Pancreas (tissue), 10 donors: ENCODE results near the gene TTLL1. TPM values are rescaled to one million over a fixed set of nuclear protein-coding genes. Genes with fewer than 3 reads are reported as not detected.
"Not testable (repeated sequence)": the region's sequence is repeated elsewhere in the genome, so short reads cannot be mapped to it uniquely, and the experiment has no call there.

Experiments used
- ATAC-seq, 4 donors: fragments of 200-7000 bp; cut with Tn5 transposase; one replicate each; pipeline versions ENCODE4 v1.8.0 to v1.9.1; 2020; ENCODE audit warnings: mild to moderate bottlenecking in 4 of 4, moderate library complexity in 4 of 4
- DNase-seq, 6 donors: peaks; one replicate each; pipeline ENCODE4 v3.0.0-alpha.2; 2020
- FAIRE-seq: peaks from 2 replicates; lab custom pipeline; 2012; peaks lifted over from hg19 to GRCh38; lab: Jason Lieb, UNC
- H3K27ac ChIP-seq, 4 donors: fragments of 200-600 bp; sonication (generic); 1 replicate in 3 of 4; 2 replicates in 1 of 4; pipeline versions ENCODE4 v1.5.0 to v1.8.0; 2020
- H3K27me3 ChIP-seq, 4 donors: fragments of 200-600 bp; one replicate each; pipeline ENCODE4 v1.8.0; 2021
- H3K36me3 ChIP-seq, 3 donors: fragments of 200-600 bp; sonication (generic) in 1 of 3; one replicate each; pipeline versions ENCODE4 v1.5.0 to v1.8.0; 2020 to 2021
- H3K4me1 ChIP-seq, 3 donors: fragments of 200-600 bp; one replicate each; pipeline ENCODE4 v1.8.0; 2021
- H3K4me3 ChIP-seq, 4 donors: fragments of 200-600 bp; sonication (generic) in 2 of 4; one replicate each; pipeline versions ENCODE4 v1.5.0 to v1.8.0; 2020 to 2021
- H3K9me3 ChIP-seq, 4 donors: fragments of 200-600 bp; one replicate each; pipeline ENCODE4 v1.8.0; 2021
- WGBS, 2 donors: extraction: QIAGEN DNeasy Blood & Tissue Kit; methylation state at CpG; one replicate each; pipeline ENCODE4 v1.1.7; 2013; 5-methylcytosine and 5-hydroxymethylcytosine counted together
- intact Hi-C, 3 donors: fragments of 100-400 bp; cut with DNase I; formaldehyde crosslinking; loops; one replicate each; pipeline versions ENCODE4 v1.11.1 to v1.14.2; 2022
- polyA plus RNA-seq, 2 donors: library from polyadenylated mRNA; stranded (reverse); fragments of 200-250 nt; gene quantifications; one replicate each; pipeline ENCODE4 v1.2.3, GENCODE V29; 2013
- total RNA-seq, 6 donors: library from RNA; stranded (reverse); fragmentation: NEBNext Ultra II Directional in 4 of 6; extraction: Animal tissue kit (Norgen Biotek cat#: 25700) in 4 of 6; gene quantifications; one replicate each; pipeline versions ENCODE4 v1.2.1 to v1.2.4, GENCODE V29; 2021 to 2023
- TF ChIP-seq, protein P1 (sequence below), 4 donors: fragments of 200-600 bp; sonication (generic) in 3 of 4; IDR thresholded peaks; one replicate each; pipeline versions ENCODE4 v1.5.0 to v1.8.0; 2021; ENCODE audit warnings: antibody characterized with exemption in 4 of 4
- donor health status: healthy with polysubstance abuse.
- donor health status: DM: no; HTN: no; CAD: no; lungs with moderate emphysema.
- donor health status: DM: no; HTN: no; CAD: no.
- donor health status: control.
- donor health status: control.
- donor health status: Bipolar disorder and iron deficiency.
- donor health status: DM: yes; HTN: yes; CAD: no.
- donor health status: DM: no; HTN: no; CAD: no.
- donor health status: DM: no; HTN: no; CAD: no.
- donor health status: DM: yes; HTN: yes; CAD: no.

Gene TTLL1
- total and polyA plus RNA-seq, 8 donors: 1.5 to 5.1 (median 2.2) TPM

DNA sequence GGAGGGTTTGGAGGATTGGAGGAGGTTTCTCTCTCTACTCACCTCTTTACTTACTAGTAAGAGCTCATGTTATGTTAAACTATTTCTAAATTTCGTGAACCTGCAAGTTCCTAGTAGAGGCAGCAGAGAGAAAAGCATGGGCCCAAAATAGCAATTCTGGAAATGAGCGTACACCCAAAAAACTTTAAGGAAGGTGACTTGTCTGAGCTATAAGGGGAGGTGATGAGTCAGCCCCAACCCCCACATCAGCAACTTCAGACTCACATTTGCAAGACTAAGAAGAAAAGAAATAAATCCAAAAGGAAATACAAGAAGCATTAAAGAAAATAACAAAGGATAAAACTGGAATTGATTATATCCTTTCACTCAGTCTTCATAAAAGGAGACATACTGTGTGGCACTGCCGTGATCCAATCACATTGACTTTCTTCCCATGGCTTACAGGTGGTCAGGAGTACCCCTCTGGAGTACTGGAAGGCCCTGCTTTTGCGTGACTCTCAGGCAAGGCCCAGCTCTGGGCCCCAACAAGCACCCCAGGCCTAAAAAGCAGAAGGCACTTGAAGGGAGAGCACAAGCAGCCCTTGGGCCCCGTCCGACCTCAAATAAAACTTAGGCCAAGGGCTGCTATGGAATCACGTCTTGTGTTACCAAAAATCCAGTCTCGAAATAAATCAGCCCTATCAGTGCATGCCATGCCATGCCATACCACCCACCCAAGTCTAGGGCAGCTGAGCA lies 88.6 kb downstream of the TTLL1 start:
- Histone ChIP-seq H3K27ac (peak overlapping the region in 2 of 4 donors; percentile 46 to 56), H3K36me3 (no peaks in the 10 kb centered on the region), H3K4me3 (no peak overlapping the region), H3K27me3 (no peaks in the 10 kb centered on the region), H3K4me1 (peaks cover 66 to 76% (median 71%) of the 10 kb centered on the region in 3 donors), H3K9me3 (no peaks in the 10 kb centered on the region)
- intact Hi-C loops: no loop called here
- TF ChIP-seq, protein P1, sequence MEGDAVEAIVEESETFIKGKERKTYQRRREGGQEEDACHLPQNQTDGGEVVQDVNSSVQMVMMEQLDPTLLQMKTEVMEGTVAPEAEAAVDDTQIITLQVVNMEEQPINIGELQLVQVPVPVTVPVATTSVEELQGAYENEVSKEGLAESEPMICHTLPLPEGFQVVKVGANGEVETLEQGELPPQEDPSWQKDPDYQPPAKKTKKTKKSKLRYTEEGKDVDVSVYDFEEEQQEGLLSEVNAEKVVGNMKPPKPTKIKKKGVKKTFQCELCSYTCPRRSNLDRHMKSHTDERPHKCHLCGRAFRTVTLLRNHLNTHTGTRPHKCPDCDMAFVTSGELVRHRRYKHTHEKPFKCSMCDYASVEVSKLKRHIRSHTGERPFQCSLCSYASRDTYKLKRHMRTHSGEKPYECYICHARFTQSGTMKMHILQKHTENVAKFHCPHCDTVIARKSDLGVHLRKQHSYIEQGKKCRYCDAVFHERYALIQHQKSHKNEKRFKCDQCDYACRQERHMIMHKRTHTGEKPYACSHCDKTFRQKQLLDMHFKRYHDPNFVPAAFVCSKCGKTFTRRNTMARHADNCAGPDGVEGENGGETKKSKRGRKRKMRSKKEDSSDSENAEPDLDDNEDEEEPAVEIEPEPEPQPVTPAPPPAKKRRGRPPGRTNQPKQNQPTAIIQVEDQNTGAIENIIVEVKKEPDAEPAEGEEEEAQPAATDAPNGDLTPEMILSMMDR (IDR thresholded peaks at IDR 0.05): no peak
- no peak for FAIRE-seq
- no peak for ATAC-seq
- WGBS, 2 donors: 77 to 91% methylated on average over 8 of the region's 8 CpGs
- DNase-seq: no peak

DNA sequence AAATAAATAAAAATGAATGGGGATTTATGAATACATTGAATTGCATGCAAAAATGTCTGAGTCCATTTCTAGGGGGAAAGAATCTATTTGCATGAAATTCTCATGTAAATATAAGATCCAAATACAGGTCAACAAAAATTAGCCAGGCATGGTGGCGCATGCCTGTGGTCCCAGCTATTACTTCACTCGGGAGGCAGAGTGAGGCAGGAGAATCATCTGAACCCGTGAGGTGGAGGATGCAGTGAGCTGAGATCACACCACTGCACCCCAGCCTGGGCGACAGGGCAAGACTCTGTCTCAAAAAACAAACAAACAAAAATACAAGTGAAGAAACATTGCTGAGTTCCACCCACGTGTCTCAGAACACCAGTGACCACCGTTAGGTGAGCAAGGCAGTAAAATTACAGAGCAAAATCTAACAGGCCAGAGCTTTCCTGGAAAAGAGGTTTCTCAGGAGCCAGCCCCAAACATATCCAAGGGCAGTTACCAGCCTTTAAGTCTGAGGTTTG lies 91.6 kb downstream of the TTLL1 start:
- Histone ChIP-seq H3K4me3 (no peak overlapping the region), H3K9me3 (no peaks in the 10 kb centered on the region), H3K4me1 (peaks cover 66 to 78% (median 77%) of the 10 kb centered on the region in 3 donors), H3K27ac (peak overlapping the region in 3 of 4 donors; percentile 82 to 94 (median 90)), H3K27me3 (no peaks in the 10 kb centered on the region), H3K36me3 (no peaks in the 10 kb centered on the region)
- WGBS, 2 donors: 57 to 63% methylated on average over 6 of the region's 6 CpGs
- no peak for ATAC-seq
- TF ChIP-seq, protein P1 (IDR thresholded peaks at IDR 0.05): no peak
- no peak for DNase-seq
- intact Hi-C loops: no loop called here
- no peak for FAIRE-seq

DNA sequence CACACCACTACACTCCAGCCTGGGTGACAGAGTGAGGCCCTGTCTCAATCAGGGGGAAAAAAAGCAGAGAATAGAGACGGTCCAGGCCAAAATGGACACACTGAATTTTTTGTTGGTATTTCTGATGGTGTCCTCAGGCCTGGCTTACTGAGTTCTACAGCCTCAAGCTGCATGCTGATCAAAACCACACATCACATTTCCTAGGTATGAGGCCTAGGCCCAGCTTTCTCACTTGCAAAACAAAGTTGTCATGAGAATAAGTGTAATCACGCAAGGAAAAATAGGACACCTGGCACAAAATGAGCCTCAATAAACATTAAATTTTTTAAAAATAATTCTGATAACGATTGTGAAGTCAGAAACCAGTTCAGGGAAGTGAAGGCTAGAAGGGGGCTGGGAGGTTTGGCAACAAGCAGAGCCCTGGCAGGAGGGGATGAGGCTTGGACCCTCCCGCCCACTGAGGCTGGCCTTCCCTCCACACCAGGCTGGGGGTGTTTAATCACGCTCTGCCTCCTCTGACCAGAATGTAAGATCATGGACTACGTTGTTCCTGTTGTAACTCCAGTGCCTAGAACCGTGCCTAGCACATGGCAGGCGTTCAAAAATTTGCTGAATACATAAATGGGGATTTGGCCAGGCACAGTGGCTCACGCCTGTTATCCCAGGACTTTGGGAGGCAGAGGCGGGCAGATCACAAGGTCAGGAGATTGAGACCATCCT lies 92.4 kb downstream of the TTLL1 start:
- no peaks in the 10 kb centered on the region for H3K9me3 ChIP-seq
- intact Hi-C loops: no loop called here
- peak in 2 of 6 donors; percentile 41 to 66 for DNase-seq
- H3K27me3 ChIP-seq: no peaks in the 10 kb centered on the region
- 23 to 30% methylated on average over 10 of the region's 10 CpGs for WGBS, 2 donors
- H3K27ac ChIP-seq: peak overlapping the region; percentile 73 to 94 (median 86)
- H3K4me1 ChIP-seq: peaks cover 64 to 78% (median 77%) of the 10 kb centered on the region in 3 donors
- TF ChIP-seq, protein P1 (IDR thresholded peaks at IDR 0.05): no peak
- peak; percentile 4 to 28 (median 14) for ATAC-seq
- FAIRE-seq: no peak
- no peaks in the 10 kb centered on the region for H3K36me3 ChIP-seq
- H3K4me3 ChIP-seq: no peak overlapping the region

DNA sequence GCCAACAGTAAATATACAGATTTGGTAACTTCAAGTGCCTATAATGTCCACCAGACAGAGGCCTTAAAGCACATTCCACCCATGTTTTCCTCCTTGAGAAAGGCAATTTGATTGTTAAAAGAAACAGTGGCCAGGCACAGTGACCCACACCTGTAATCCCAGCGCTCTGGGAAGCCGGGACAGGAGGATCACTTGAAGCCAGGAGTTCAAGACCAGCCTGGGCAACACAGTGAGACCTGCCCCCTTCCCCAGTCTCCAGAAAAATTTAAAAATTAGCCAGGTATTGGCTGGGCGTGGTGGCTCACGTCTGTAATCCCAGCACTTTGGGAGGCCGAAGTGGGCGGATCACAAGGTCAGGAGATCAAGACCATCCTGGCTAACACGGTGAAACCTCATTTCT lies 93.5 kb downstream of the TTLL1 start:
- intact Hi-C loops, DNase-seq, FAIRE-seq, H3K9me3 ChIP-seq, H3K4me3 ChIP-seq, ATAC-seq, H3K36me3 ChIP-seq, H3K27me3 ChIP-seq: not testable (repeated sequence)
- H3K27ac ChIP-seq: peak overlapping the region; percentile 73 to 94 (median 86)
- H3K4me1 ChIP-seq: peaks cover 68 to 76% (median 72%) of the 10 kb centered on the region in 3 donors
- WGBS, 2 donors: 34 to 41% methylated on average over 7 of the region's 7 CpGs

DNA sequence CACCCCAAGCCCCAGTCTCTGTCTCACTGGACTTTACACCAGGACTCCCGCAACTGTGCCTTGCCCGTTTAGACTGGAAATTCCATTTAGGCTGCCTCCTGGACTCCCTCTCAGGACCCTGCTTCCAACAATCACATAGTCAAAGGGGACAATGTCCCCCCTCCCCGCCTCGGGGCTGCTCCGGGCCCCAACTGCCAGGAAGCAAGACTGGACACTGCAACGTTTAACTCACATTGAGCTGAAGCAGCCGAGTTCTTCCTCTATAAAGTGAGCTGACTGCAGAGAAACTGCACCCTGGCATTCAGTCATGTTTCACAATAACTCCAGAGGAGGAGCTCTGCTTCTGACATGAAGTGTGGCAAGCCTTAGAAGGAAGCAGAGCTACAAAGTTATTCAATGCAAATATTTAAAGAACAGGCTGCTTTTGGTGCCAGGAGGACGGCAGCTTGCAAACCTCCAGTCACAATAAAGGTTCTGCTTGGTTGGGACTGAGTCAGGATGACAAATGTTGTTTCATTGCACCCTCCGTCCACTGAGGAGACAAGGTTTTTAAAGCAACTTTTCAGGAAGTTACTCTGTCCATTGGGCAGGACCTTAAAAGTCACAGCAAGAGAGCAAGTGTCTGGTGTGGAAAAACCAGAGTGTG lies 94.2 kb downstream of the TTLL1 start:
- H3K27me3 ChIP-seq: no peaks in the 10 kb centered on the region
- DNase-seq (peak in 4 of 6 donors; percentile 60 to 84 (median 80)), ATAC-seq (peak; percentile 72 to 83 (median 78)), FAIRE-seq (peak; percentile 95)
- TF ChIP-seq, protein P1 (IDR thresholded peaks at IDR 0.05): no peak
- H3K36me3 ChIP-seq: no peaks in the 10 kb centered on the region
- H3K4me1 ChIP-seq: peaks cover 74 to 81% (median 76%) of the 10 kb centered on the region in 3 donors
- no peaks in the 10 kb centered on the region for H3K9me3 ChIP-seq
- H3K27ac ChIP-seq: peak overlapping the region; percentile 82 to 94 (median 87)
- 3 to 5% methylated on average over 9 of the region's 9 CpGs for WGBS, 2 donors
- intact Hi-C loops: no loop called here
- H3K4me3 ChIP-seq: peak overlapping the region in 3 of 4 donors; percentile 14 to 32 (median 31)
